Hepatocyte (in vitro differentiated cells): ENCODE data around the gene STPG1. TPM values are rescaled to one million over a fixed set of nuclear protein-coding genes. Genes with fewer than 3 reads are reported as not detected.
"Not testable (repeated sequence)": the region's sequence is repeated elsewhere in the genome, so short reads cannot be mapped to it uniquely, and the experiment has no call there.

Experiments
- DNase-seq: peaks from one replicate; pipeline ENCODE4 v3.0.0-alpha.2; 2016; ENCODE audit warnings: low spot score
- H2AFZ ChIP-seq: fragments of 200-600 bp; sonication (generic); 2 replicates; pipeline ENCODE4 v1.6.0; 2016; ENCODE audit warnings: antibody characterized with exemption, mild to moderate bottlenecking
- H3K27ac ChIP-seq: fragments of 200-600 bp; sonication (generic); 2 replicates; pipeline ENCODE4 v1.5.1; 2016; ENCODE audit warnings: mild to moderate bottlenecking
- H3K27me3 ChIP-seq: fragments of 200-600 bp; sonication (generic); 2 replicates; pipeline ENCODE4 v1.6.1; 2016
- H3K36me3 ChIP-seq: fragments of 200-600 bp; sonication (generic); replicated peaks from 2 replicates; pipeline ENCODE4 v1.5.1; 2016; ENCODE audit warnings: low read depth; ENCODE audit not compliant: insufficient read depth
- H3K4me1 ChIP-seq: fragments of 200-600 bp; sonication (generic); 2 replicates; pipeline ENCODE4 v1.5.1; 2016; ENCODE audit warnings: mild to moderate bottlenecking, moderate library complexity; ENCODE audit not compliant: insufficient read depth
- H3K4me2 ChIP-seq: fragments of 200-600 bp; sonication (generic); 2 replicates; pipeline ENCODE4 v1.6.0; 2016
- H3K4me3 ChIP-seq: fragments of 200-600 bp; sonication (generic); 2 replicates; pipeline ENCODE4 v1.5.1; 2016; ENCODE audit warnings: mild to moderate bottlenecking
- H3K79me2 ChIP-seq: fragments of 200-600 bp; sonication (generic); 2 replicates; pipeline ENCODE4 v1.6.0; 2017; ENCODE audit warnings: mild to moderate bottlenecking
- H3K9me2 ChIP-seq: fragments of 200-600 bp; sonication (generic); replicated peaks from 2 replicates; pipeline ENCODE4 v1.6.0; 2017; ENCODE audit warnings: mild to moderate bottlenecking; ENCODE audit not compliant: insufficient read depth
- H3K9me3 ChIP-seq: fragments of 200-600 bp; sonication (generic); 2 replicates; pipeline ENCODE4 v1.5.1; 2016; ENCODE audit warnings: low read depth, mild to moderate bottlenecking
- H4K20me1 ChIP-seq: fragments of 200-600 bp; sonication (generic); 2 replicates; pipeline ENCODE4 v1.6.0; 2016; ENCODE audit warnings: mild to moderate bottlenecking; ENCODE audit not compliant: insufficient read depth, poor library complexity, severe bottlenecking
- EZH2 ChIP-seq: fragments of 200-600 bp; sonication (generic); IDR thresholded peaks from 2 replicates; pipeline ENCODE4 v1.6.1; 2016; ENCODE audit warnings: antibody characterized with exemption, mild to moderate bottlenecking, borderline replicate concordance
- EZH2phosphoT487 ChIP-seq: fragments of 200-600 bp; sonication (generic); IDR thresholded peaks from one replicate; pipeline ENCODE4 v1.6.1; 2018; ENCODE audit warnings: antibody characterized with exemption, mild to moderate bottlenecking, low read depth, moderate library complexity; ENCODE audit not compliant: unreplicated experiment, severe bottlenecking
- WGBS: methylation state at CpG from one replicate; pipeline ENCODE4 v1.1.6; 2016; ENCODE audit warnings: low lambda C conversion rate; ENCODE audit errors: missing lambda C conversion rate; 5-methylcytosine and 5-hydroxymethylcytosine counted together
- polyA plus RNA-seq: library from polyadenylated mRNA; unstranded; fragments of >200 nt; fragmentation: Nextera tagmentation; extraction: Ambion mirVana; gene quantifications from 2 replicates; pipeline ENCODE4 v1.2.1, GENCODE V29; 2016
- total RNA-seq: library from RNA; depleted of rRNA; stranded (reverse); fragments of >200 nt; gene quantifications from 2 replicates; pipeline ENCODE4 v1.2.3, GENCODE V29; 2014
- TF ChIP-seq, protein P1 (sequence below): fragments of 200-600 bp; sonication (generic); IDR thresholded peaks from 2 replicates; pipeline ENCODE4 v1.5.1; 2016; ENCODE audit warnings: antibody characterized with exemption, mild to moderate bottlenecking; ENCODE audit not compliant: poor library complexity

Gene STPG1
- total and polyA plus RNA-seq, 2 experiments from 2014 or later: 3.5 to 4.3 TPM

DNA sequence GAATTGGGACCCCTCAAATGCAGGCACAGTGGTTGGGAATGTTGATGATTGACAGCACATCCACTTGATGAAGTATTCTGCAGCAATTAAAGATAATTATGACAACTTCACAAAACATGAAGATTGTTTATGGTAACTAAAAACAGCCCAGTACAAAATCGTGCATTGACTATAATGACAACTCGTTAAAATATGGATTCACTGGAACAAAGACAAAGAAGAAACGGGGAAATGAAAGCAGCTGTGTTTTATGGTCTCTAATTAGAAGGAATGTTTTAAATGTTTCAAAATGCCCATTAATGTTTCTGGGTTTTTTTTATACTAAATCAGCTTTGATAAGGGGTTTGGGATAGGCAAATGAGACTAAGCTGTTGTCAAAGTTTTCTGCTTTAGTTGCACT is 38.2 kb upstream of the STPG1 start:
- Histone ChIP-seq H3K36me3 (no peaks in the 10 kb centered on the region), H3K4me2 (no peak overlapping the region), H3K27me3 (no peaks in the 10 kb centered on the region), H3K27ac (no peak overlapping the region), H4K20me1 (no peaks in the 10 kb centered on the region), H3K4me3 (no peak overlapping the region), H3K9me2 (no peaks in the 10 kb centered on the region), H3K4me1 (no peaks in the 10 kb centered on the region), H2AFZ (no peak overlapping the region), H3K79me2 (no peaks in the 10 kb centered on the region), H3K9me3 (no peaks in the 10 kb centered on the region)
- TF ChIP-seq, protein P1, sequence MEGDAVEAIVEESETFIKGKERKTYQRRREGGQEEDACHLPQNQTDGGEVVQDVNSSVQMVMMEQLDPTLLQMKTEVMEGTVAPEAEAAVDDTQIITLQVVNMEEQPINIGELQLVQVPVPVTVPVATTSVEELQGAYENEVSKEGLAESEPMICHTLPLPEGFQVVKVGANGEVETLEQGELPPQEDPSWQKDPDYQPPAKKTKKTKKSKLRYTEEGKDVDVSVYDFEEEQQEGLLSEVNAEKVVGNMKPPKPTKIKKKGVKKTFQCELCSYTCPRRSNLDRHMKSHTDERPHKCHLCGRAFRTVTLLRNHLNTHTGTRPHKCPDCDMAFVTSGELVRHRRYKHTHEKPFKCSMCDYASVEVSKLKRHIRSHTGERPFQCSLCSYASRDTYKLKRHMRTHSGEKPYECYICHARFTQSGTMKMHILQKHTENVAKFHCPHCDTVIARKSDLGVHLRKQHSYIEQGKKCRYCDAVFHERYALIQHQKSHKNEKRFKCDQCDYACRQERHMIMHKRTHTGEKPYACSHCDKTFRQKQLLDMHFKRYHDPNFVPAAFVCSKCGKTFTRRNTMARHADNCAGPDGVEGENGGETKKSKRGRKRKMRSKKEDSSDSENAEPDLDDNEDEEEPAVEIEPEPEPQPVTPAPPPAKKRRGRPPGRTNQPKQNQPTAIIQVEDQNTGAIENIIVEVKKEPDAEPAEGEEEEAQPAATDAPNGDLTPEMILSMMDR: no peak
- TF ChIP-seq EZH2 (no peak), EZH2phosphoT487 (no peak)
- WGBS: 73% methylated on average over 3 of the region's 3 CpGs
- DNase-seq: no peak

DNA sequence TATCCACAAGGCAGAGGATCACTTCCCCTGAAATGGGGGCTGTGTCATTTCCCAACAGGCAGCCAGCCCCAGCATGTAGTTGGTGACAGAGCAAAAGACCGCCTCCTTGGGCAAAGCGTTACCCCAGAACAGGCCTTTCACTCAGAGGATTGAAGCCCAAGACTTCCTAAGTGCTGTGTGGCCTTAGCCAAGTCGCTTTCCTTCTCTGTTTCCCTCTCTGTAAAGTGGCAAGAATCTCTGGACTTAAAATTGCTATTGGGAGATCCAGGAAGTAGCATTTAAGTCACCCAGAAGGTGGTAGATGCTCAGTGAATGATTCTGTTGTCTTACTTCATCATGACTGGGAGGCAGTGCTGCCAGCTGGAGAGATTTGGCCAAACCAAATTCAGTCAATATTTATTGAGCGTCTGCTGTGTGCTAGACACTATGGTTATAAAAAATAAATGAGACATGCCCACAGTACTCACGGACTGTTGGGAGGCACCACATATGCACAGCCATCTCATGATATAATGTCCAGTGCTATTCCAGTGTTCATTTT is 37.3 kb upstream of the STPG1 start:
- Histone ChIP-seq H3K36me3 (no peaks in the 10 kb centered on the region), H3K4me1 (no peaks in the 10 kb centered on the region), H3K9me2 (no peaks in the 10 kb centered on the region), H4K20me1 (no peaks in the 10 kb centered on the region), H3K79me2 (no peaks in the 10 kb centered on the region), H3K4me3 (no peak overlapping the region), H2AFZ (no peak overlapping the region), H3K4me2 (no peak overlapping the region), H3K27me3 (no peaks in the 10 kb centered on the region), H3K9me3 (no peaks in the 10 kb centered on the region), H3K27ac (no peak overlapping the region)
- no peak for DNase-seq
- 98% methylated on average over 5 of the region's 5 CpGs for WGBS
- TF ChIP-seq EZH2phosphoT487 (no peak), EZH2 (no peak)
- TF ChIP-seq, protein P1: no peak

DNA sequence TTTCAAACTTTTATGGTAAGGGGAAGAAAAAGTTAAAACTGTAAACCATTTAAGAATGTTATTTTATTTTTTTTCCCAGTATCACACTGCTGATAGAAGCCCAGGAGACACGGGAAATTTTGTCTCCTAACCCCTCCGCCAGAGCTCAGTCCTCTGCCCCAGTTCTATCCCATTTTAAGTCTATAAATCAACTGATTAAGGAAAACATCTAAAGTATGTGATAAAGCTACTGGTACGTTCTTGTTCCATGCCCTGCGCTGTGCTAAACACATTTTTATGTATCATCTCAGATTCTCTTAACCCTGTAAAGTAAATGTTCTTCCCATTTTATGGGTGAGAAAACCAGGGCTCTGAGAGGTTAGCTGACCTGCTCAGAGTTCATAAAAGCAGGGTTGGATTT is 36.7 kb upstream of the STPG1 start:
- Histone ChIP-seq H3K4me1 (no peaks in the 10 kb centered on the region), H3K27me3 (no peaks in the 10 kb centered on the region), H2AFZ (no peak overlapping the region), H4K20me1 (no peaks in the 10 kb centered on the region), H3K4me3 (no peak overlapping the region), H3K27ac (no peak overlapping the region), H3K4me2 (no peak overlapping the region), H3K9me2 (no peaks in the 10 kb centered on the region), H3K36me3 (no peaks in the 10 kb centered on the region), H3K9me3 (no peaks in the 10 kb centered on the region), H3K79me2 (no peaks in the 10 kb centered on the region)
- DNase-seq: no peak
- 56% methylated on average over 4 of the region's 4 CpGs for WGBS
- TF ChIP-seq EZH2phosphoT487 (no peak), EZH2 (no peak)

DNA sequence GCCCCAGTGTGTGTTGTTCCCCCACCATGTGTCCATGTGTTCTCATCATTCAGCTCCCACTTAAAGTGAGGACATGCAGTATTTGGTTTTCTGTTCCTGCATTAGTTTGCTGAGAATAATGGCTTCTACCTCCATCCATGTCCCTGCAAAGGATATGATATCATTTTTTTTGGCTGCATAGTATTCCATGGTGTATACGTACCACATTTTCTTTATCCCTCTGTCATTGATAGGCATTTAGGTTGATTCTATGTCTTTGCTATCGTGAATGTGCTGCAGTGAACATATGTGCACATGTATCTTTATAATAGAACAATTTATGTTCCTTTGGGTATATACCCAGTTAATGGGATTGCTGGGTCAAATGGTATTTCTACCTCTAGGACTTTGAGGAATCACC is 32.9 kb upstream of the STPG1 start:
- not testable (repeated sequence) for H3K27me3 ChIP-seq, H3K36me3 ChIP-seq, H3K4me3 ChIP-seq, H3K9me2 ChIP-seq, H4K20me1 ChIP-seq, H2AFZ ChIP-seq, H3K79me2 ChIP-seq, H3K4me1 ChIP-seq, H3K27ac ChIP-seq, H3K4me2 ChIP-seq, H3K9me3 ChIP-seq, DNase-seq
- 95% methylated on average over 2 of the region's 2 CpGs for WGBS
